Mesendoderm (in vitro differentiated cells): Measurements from ENCODE around the gene USH1C.

Experiments used
- DNase-seq: peaks from one replicate; pipeline ENCODE4 v3.0.0; 2013
- H2AK5ac ChIP-seq: 2 replicates; pipeline ENCODE4 v1.6.1; 2013; ENCODE audit warnings: low read length, inconsistent platforms
- H2BK120ac ChIP-seq: 2 replicates; pipeline ENCODE4 v1.6.1; 2013; ENCODE audit warnings: low read depth, mild to moderate bottlenecking, low read length, moderate library complexity, mixed read lengths
- H2BK15ac ChIP-seq: replicated peaks from 2 replicates; pipeline ENCODE4 v1.6.1; 2013; ENCODE audit warnings: low read depth, mild to moderate bottlenecking, moderate library complexity
- H2BK5ac ChIP-seq: 2 replicates; pipeline ENCODE4 v1.6.1; 2013; ENCODE audit warnings: low read length, inconsistent platforms
- H3K18ac ChIP-seq: 2 replicates; pipeline ENCODE4 v1.6.1; 2013; ENCODE audit warnings: mild to moderate bottlenecking, low read length, mixed read lengths
- H3K23ac ChIP-seq: one replicate; pipeline ENCODE4 v1.6.1; 2013; ENCODE audit warnings: low read length
- H3K27ac ChIP-seq: 2 replicates; pipeline ENCODE4 v1.5.1; 2013; ENCODE audit warnings: low read depth, mild to moderate bottlenecking, inconsistent platforms, low read length, moderate library complexity
- H3K27me3 ChIP-seq: 2 replicates; pipeline ENCODE4 v1.6.1; 2013; ENCODE audit warnings: low read length, control low read depth, mild to moderate bottlenecking, inconsistent platforms; ENCODE audit not compliant: insufficient read depth, poor library complexity
- H3K36me3 ChIP-seq: 2 replicates; pipeline ENCODE4 v1.6.1; 2013; ENCODE audit warnings: low read length, inconsistent platforms; ENCODE audit not compliant: control insufficient read depth, insufficient read depth
- H3K4ac ChIP-seq: one replicate; pipeline ENCODE4 v1.6.1; 2013; ENCODE audit warnings: low read depth, mild to moderate bottlenecking, low read length, moderate library complexity
- H3K4me1 ChIP-seq: 2 replicates; pipeline ENCODE4 v1.6.1; 2013; ENCODE audit warnings: low read depth, low read length, inconsistent platforms; ENCODE audit not compliant: control insufficient read depth
- H3K4me2 ChIP-seq: 2 replicates; pipeline ENCODE4 v1.6.1; 2013; ENCODE audit warnings: low read length
- H3K4me3 ChIP-seq: 2 replicates; pipeline ENCODE4 v1.5.1; 2013; ENCODE audit warnings: mild to moderate bottlenecking, low read length
- H3K56ac ChIP-seq: one replicate; pipeline ENCODE4 v1.6.1; 2013; ENCODE audit warnings: low read length
- H3K79me1 ChIP-seq: 2 replicates; pipeline ENCODE4 v1.6.1; 2013; ENCODE audit warnings: low read length, inconsistent platforms
- H3K79me2 ChIP-seq: 2 replicates; pipeline ENCODE4 v1.6.1; 2013; ENCODE audit warnings: mild to moderate bottlenecking, low read length; ENCODE audit not compliant: control insufficient read depth, insufficient read depth
- H3K9ac ChIP-seq: 2 replicates; pipeline ENCODE4 v1.6.1; 2013; ENCODE audit warnings: low read length, inconsistent platforms
- H4K5ac ChIP-seq: one replicate; pipeline ENCODE4 v1.6.1; 2013; ENCODE audit warnings: low read length
- H4K8ac ChIP-seq: one replicate; pipeline ENCODE4 v1.6.1; 2013; ENCODE audit warnings: low read depth, mild to moderate bottlenecking, control low read depth, low read length, moderate library complexity
- WGBS: extraction: QIAGEN DNeasy Blood & Tissue Kit; methylation state at CpG from one replicate; pipeline ENCODE4 v1.1.7; 2013; ENCODE audit warnings: low lambda C conversion rate, missing lambda C conversion rate; ENCODE audit not compliant: insufficient coverage; ENCODE audit errors: extremely low coverage; 5-methylcytosine and 5-hydroxymethylcytosine counted together

The USH1C gene

DNA sequence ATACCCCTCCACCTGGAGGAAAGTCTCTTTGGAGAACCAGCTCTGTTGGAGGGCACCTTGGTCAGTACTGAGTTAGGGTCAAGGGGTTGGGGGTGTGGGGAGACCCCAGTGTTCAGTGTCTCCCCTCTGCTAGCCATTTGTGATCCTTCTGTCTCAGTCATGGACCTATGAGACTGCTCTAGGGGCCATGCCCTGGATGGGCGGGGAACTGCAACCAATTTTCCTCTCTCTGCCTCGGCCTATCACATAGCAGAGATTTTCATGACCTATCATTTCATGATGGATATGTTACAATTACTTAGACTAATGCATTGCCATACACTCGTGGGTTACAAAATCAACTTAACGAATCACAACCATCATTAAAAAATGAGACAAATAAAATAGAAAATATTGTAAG, 10.3 kb upstream of the USH1C start:
- no peaks in the 10 kb centered on the region for H3K79me1 ChIP-seq
- no peaks in the 10 kb centered on the region for H3K4me1 ChIP-seq
- DNase-seq, result no peak
- no CpG with 5 or more reads among the region's 4 CpGs for WGBS
- no peak overlapping the region for H2BK120ac ChIP-seq
- no peak overlapping the region for H4K8ac ChIP-seq
- H3K9ac ChIP-seq, result no peak overlapping the region
- H2BK15ac ChIP-seq, result no peak overlapping the region
- no peak overlapping the region for H3K27ac ChIP-seq
- no peak overlapping the region for H3K4me3 ChIP-seq
- H3K23ac ChIP-seq, result no peak overlapping the region
- no peak overlapping the region for H2BK5ac ChIP-seq
- H3K56ac ChIP-seq, result no peak overlapping the region
- H3K79me2 ChIP-seq, result no peaks in the 10 kb centered on the region
- H3K27me3 ChIP-seq, result no peaks in the 10 kb centered on the region
- H3K4me2 ChIP-seq, result no peak overlapping the region
- H3K4ac ChIP-seq, result no peak overlapping the region
- no peak overlapping the region for H4K5ac ChIP-seq
- H3K36me3 ChIP-seq, result no peaks in the 10 kb centered on the region
- no peak overlapping the region for H3K18ac ChIP-seq
- H2AK5ac ChIP-seq, result no peak overlapping the region

DNA sequence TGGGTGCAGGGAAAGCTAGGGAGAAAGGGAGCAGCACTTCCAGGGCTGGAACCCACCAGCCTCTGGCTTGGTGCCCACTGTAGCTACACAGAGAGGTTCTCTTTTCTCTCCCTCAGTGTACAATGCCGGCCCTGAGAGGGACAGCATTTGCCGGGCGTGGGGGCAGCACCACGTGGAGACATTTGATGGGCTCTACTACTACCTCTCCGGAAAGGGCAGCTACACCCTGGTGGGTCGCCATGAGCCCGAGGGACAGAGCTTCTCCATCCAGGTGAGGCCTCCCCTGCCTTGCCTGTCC, 9.0 kb upstream of the USH1C start:
- H3K79me1 ChIP-seq, result no peaks in the 10 kb centered on the region
- H3K27ac ChIP-seq, result no peak overlapping the region
- H3K56ac ChIP-seq, result no peak overlapping the region
- H4K5ac ChIP-seq, result no peak overlapping the region
- H3K79me2 ChIP-seq, result no peaks in the 10 kb centered on the region
- H3K27me3 ChIP-seq, result no peaks in the 10 kb centered on the region
- no peak overlapping the region for H4K8ac ChIP-seq
- no peak for DNase-seq
- no peaks in the 10 kb centered on the region for H3K4me1 ChIP-seq
- H3K4me2 ChIP-seq, result no peak overlapping the region
- H2BK120ac ChIP-seq, result no peak overlapping the region
- no CpG with 5 or more reads among the region's 7 CpGs for WGBS
- H2AK5ac ChIP-seq, result no peak overlapping the region
- no peak overlapping the region for H3K4me3 ChIP-seq
- H2BK5ac ChIP-seq, result no peak overlapping the region
- H3K18ac ChIP-seq, result no peak overlapping the region
- no peak overlapping the region for H3K9ac ChIP-seq
- H3K4ac ChIP-seq, result no peak overlapping the region
- H2BK15ac ChIP-seq, result no peak overlapping the region
- H3K23ac ChIP-seq, result no peak overlapping the region
- no peaks in the 10 kb centered on the region for H3K36me3 ChIP-seq

DNA sequence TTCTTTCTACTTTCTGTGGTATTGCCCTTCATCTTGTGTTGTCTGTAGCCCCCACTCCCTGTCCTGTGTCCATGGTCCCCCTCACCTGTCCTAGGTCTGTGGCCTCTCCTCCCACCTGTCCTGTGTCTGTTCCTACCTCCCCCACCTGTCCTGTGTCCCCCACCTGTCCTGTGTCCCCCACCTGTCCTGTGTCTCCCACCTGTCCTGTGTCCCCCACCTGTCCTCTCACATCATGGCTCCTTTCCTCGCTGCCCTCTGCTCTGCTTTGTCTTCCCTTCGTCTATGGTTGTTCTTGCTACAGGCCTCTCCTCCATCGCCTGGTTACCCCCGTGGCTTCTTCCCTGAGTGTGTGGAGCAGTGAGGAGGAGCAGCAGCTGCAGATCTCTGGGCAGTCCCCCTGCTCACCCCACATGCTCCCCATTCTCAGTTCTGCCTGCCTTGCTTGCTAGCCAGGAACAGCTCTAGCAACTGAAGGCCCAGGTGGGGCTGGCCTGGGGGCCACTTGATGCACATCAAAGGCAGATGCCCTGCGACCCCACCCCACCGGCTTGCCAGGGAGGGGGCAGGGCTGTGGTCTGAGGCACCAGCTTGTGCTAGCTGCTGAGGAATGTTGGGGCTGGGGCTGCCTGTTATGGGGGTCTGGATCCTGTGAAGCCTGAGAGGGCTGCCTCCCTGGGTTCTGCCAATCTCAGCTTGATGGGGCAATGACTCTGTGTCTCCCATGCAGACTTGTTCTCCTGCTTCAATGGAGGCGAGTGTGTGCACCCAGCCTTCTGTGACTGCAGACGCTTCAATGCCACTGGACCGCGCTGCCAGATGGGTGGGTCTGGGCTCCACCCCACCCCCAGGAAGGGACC, 8.4 kb upstream of the USH1C start:
- no peak overlapping the region for H2BK15ac ChIP-seq
- no peak overlapping the region for H3K56ac ChIP-seq
- no peak for DNase-seq
- no peaks in the 10 kb centered on the region for H3K27me3 ChIP-seq
- H3K27ac ChIP-seq, result no peak overlapping the region
- no peak overlapping the region for H4K8ac ChIP-seq
- no peak overlapping the region for H2AK5ac ChIP-seq
- H4K5ac ChIP-seq, result no peak overlapping the region
- no peaks in the 10 kb centered on the region for H3K79me2 ChIP-seq
- no peak overlapping the region for H3K4me2 ChIP-seq
- no CpG with 5 or more reads among the region's 10 CpGs for WGBS
- H3K9ac ChIP-seq, result no peak overlapping the region
- no peak overlapping the region for H3K23ac ChIP-seq
- no peak overlapping the region for H3K18ac ChIP-seq
- H3K4me3 ChIP-seq, result no peak overlapping the region
- no peaks in the 10 kb centered on the region for H3K4me1 ChIP-seq
- no peak overlapping the region for H2BK120ac ChIP-seq
- H3K36me3 ChIP-seq, result no peaks in the 10 kb centered on the region
- no peaks in the 10 kb centered on the region for H3K79me1 ChIP-seq
- H3K4ac ChIP-seq, result no peak overlapping the region
- no peak overlapping the region for H2BK5ac ChIP-seq

GRCh38 chr11:17552041-17552355, 7.8 kb upstream of the USH1C start:
- H3K27ac ChIP-seq, result no peak overlapping the region
- no peak overlapping the region for H3K18ac ChIP-seq
- H2BK120ac ChIP-seq, result no peak overlapping the region
- H4K8ac ChIP-seq, result no peak overlapping the region
- no peaks in the 10 kb centered on the region for H3K4me1 ChIP-seq
- no peak overlapping the region for H3K4me3 ChIP-seq
- H4K5ac ChIP-seq, result no peak overlapping the region
- no peaks in the 10 kb centered on the region for H3K79me2 ChIP-seq
- no peak overlapping the region for H3K4ac ChIP-seq
- H2AK5ac ChIP-seq, result no peak overlapping the region
- WGBS, result no CpG with 5 or more reads among the region's 4 CpGs
- no peaks in the 10 kb centered on the region for H3K27me3 ChIP-seq
- no peak overlapping the region for H2BK5ac ChIP-seq
- no peak overlapping the region for H3K23ac ChIP-seq
- DNase-seq, result no peak
- no peak overlapping the region for H2BK15ac ChIP-seq
- H3K56ac ChIP-seq, result no peak overlapping the region
- no peaks in the 10 kb centered on the region for H3K36me3 ChIP-seq
- no peak overlapping the region for H3K4me2 ChIP-seq
- no peaks in the 10 kb centered on the region for H3K79me1 ChIP-seq
- H3K9ac ChIP-seq, result no peak overlapping the region

- no peak overlapping the region for H3K4me2 ChIP-seq
- no peak overlapping the region for H3K23ac ChIP-seq
- no peak overlapping the region for H2BK120ac ChIP-seq
- no peak overlapping the region for H3K27ac ChIP-seq
- H4K8ac ChIP-seq, result no peak overlapping the region
- no peak overlapping the region for H3K9ac ChIP-seq
- H3K27me3 ChIP-seq, result no peaks in the 10 kb centered on the region
- DNase-seq, result no peak
- H3K79me1 ChIP-seq, result no peaks in the 10 kb centered on the region
- H2BK5ac ChIP-seq, result no peak overlapping the region
- H3K79me2 ChIP-seq, result no peaks in the 10 kb centered on the region
- no peak overlapping the region for H3K18ac ChIP-seq
- no peak overlapping the region for H2AK5ac ChIP-seq
- H2BK15ac ChIP-seq, result no peak overlapping the region
- H3K36me3 ChIP-seq, result no peaks in the 10 kb centered on the region
- no peak overlapping the region for H3K56ac ChIP-seq
- H4K5ac ChIP-seq, result no peak overlapping the region
- no CpG with 5 or more reads among the region's 7 CpGs for WGBS
- no peak overlapping the region for H3K4me3 ChIP-seq
- peaks cover 4% of the 10 kb centered on the region for H3K4me1 ChIP-seq
- no peak overlapping the region for H3K4ac ChIP-seq
Measured at GRCh38 chr11:17551347-17552040, 7.3 kb upstream of the USH1C start.
